Caco-2 (cell line): ENCODE measurements around the gene ADAMTSL2. TPM values are rescaled to one million over a fixed set of nuclear protein-coding genes. Genes with fewer than 3 reads are reported as not detected.

Experiments
- BruUV-seq: library from RNA; stranded (reverse); fragments of 400-500 nt; replicated peaks from 2 replicates; lab custom pipeline; 2021; lab: Mats Ljungman, UMichigan
- CTCF ChIA-PET: fragments of 300-600 bp; sonication (Branson Sonifier 250); formaldehyde crosslinking; loops from one replicate; lab custom pipeline; 2022; ENCODE audit warnings: antibody characterized with exemption; lab: Charles Lee
- POLR2A ChIA-PET: fragments of 300-600 bp; sonication (Branson Sonifier 250); formaldehyde crosslinking; loops from one replicate; lab custom pipeline; 2022; ENCODE audit warnings: antibody characterized with exemption; lab: Charles Lee
- DNase-seq, 2 experiments: peaks; one replicate each; pipeline versions ENCODE4 v3.0.0 to v3.0.0-alpha.2; 2020 to 2022
- H3K27me3 ChIP-seq: replicated peaks from 2 replicates; pipeline ENCODE4 v1.6.0; 2011; ENCODE audit warnings: low read length; ENCODE audit not compliant: control insufficient read depth, insufficient read depth
- H3K36me3 ChIP-seq: 2 replicates; pipeline ENCODE4 v1.5.1; 2011; ENCODE audit warnings: low read length; ENCODE audit not compliant: control insufficient read depth, insufficient read depth
- H3K4me1 ChIP-seq: fragments of 250-450 bp; sonication (Bioruptor Pico); 2 replicates; pipeline ENCODE4 v1.5.1; 2020; ENCODE audit warnings: mild to moderate bottlenecking
- H3K4me3 ChIP-seq: 2 replicates; pipeline ENCODE4 v1.5.1; 2011; ENCODE audit warnings: low read depth, mild to moderate bottlenecking, control low read depth, low read length
- H3K9me3 ChIP-seq: fragments of 250-450 bp; sonication (Bioruptor Pico); 2 replicates; pipeline ENCODE4 v1.5.1; 2020; ENCODE audit warnings: mild to moderate bottlenecking, moderate library complexity
- H3K27ac Mint-ChIP-seq: one replicate; pipeline ENCODE4 v1.8.0; 2022; ENCODE audit warnings: mixed read lengths; ENCODE audit not compliant: unreplicated experiment
- H3K27me3 Mint-ChIP-seq: one replicate; pipeline ENCODE4 v1.8.0; 2022; ENCODE audit warnings: mixed read lengths; ENCODE audit not compliant: insufficient read depth, unreplicated experiment
- H3K36me3 Mint-ChIP-seq: one replicate; pipeline ENCODE4 v1.8.0; 2022; ENCODE audit warnings: mild to moderate bottlenecking, mixed read lengths; ENCODE audit not compliant: insufficient read depth, unreplicated experiment
- H3K4me1 Mint-ChIP-seq: one replicate; pipeline ENCODE4 v1.8.0; 2022; ENCODE audit warnings: low read depth, mixed read lengths; ENCODE audit not compliant: unreplicated experiment
- H3K4me3 Mint-ChIP-seq: one replicate; pipeline ENCODE4 v1.8.0; 2022; ENCODE audit warnings: mild to moderate bottlenecking, moderate library complexity, mixed read lengths; ENCODE audit not compliant: unreplicated experiment
- H3K9me3 Mint-ChIP-seq: one replicate; pipeline ENCODE4 v1.8.0; 2022; ENCODE audit warnings: mixed read lengths; ENCODE audit not compliant: unreplicated experiment
- CTCF ChIP-seq, 2 experiments: fragments of 200-600 bp in 1 of 2; IDR thresholded peaks; 1 replicate in 1 of 2; 2 replicates in 1 of 2; pipeline versions ENCODE4 v1.5.1 to v1.8.0; 2011 to 2022; ENCODE audit warnings: antibody characterized with exemption in 1 of 2, control low read depth in 1 of 2, inconsistent platforms in 1 of 2, low read depth in 1 of 2, low read length in 1 of 2, mild to moderate bottlenecking in 1 of 2, moderate library complexity in 1 of 2; ENCODE audit not compliant: insufficient read depth in 1 of 2, severe bottlenecking in 1 of 2, unreplicated experiment in 1 of 2
- intact Hi-C: fragments of 100-400 bp; cut with micrococcal nuclease; formaldehyde crosslinking; loops from one replicate; pipeline ENCODE4 v1.10.0; 2022; ENCODE audit not compliant: unreplicated experiment
- total RNA-seq: library from RNA; stranded (reverse); gene quantifications from 2 replicates; pipeline ENCODE4 v1.2.3, GENCODE V29; 2022

ADAMTSL2 gene
- total RNA-seq, 1 experiment from 2014 or later = 0.68 TPM

GRCh38 chr9:133605446-133605845 lies 70.9 kb downstream of the ADAMTSL2 start:
- Mint-ChIP-seq H3K4me1 (no peaks in the 10 kb centered on the region), H3K9me3 (no peaks in the 10 kb centered on the region), H3K36me3 (no peaks in the 10 kb centered on the region), H3K27me3 (peaks cover 12% of the 10 kb centered on the region), H3K4me3 (no peak overlapping the region), H3K27ac (no peak overlapping the region)
- Histone ChIP-seq H3K4me1 (no peaks in the 10 kb centered on the region), H3K27me3 (no peaks in the 10 kb centered on the region; the same call in none of the 2 replicates), H3K4me3 (no peak overlapping the region), H3K36me3 (no peaks in the 10 kb centered on the region), H3K9me3 (no peaks in the 10 kb centered on the region)
- no peak for DNase-seq
- BruUV-seq = no TSS peak
- TF ChIP-seq CTCF (IDR thresholded peaks at IDR 0.05; ENCODE audit: insufficient read depth in 1 of 2, low read depth in 1 of 2, low read length in 1 of 2, severe bottlenecking in 1 of 2, unreplicated experiment in 1 of 2) = no peak
- intact Hi-C loops = loop anchor here (2.0 kb wide), 1 partner anchor 121 kb away; no protein-coding TSS in a partner anchor
- ChIA-PET POLR2A (no interaction called here), CTCF (no interaction called here)

GRCh38 chr9:133605856-133606707 lies 71.6 kb downstream of the ADAMTSL2 start:
- Mint-ChIP-seq H3K27ac (no peak overlapping the region), H3K4me3 (no peak overlapping the region), H3K36me3 (no peaks in the 10 kb centered on the region), H3K9me3 (no peaks in the 10 kb centered on the region), H3K27me3 (peaks cover 12% of the 10 kb centered on the region), H3K4me1 (no peaks in the 10 kb centered on the region)
- Histone ChIP-seq H3K27me3 (no peaks in the 10 kb centered on the region; the same call in none of the 2 replicates), H3K9me3 (no peaks in the 10 kb centered on the region), H3K36me3 (no peaks in the 10 kb centered on the region), H3K4me3 (no peak overlapping the region), H3K4me1 (no peaks in the 10 kb centered on the region)
- no peak for TF ChIP-seq CTCF (IDR thresholded peaks at IDR 0.05; ENCODE audit: insufficient read depth in 1 of 2, low read depth in 1 of 2, low read length in 1 of 2, severe bottlenecking in 1 of 2, unreplicated experiment in 1 of 2)
- CTCF ChIA-PET = no interaction called here
- DNase-seq = no peak
- no TSS peak for BruUV-seq
- intact Hi-C loops = loop anchor here (2.0 kb wide), 1 partner anchor 121 kb away; no protein-coding TSS in a partner anchor
- POLR2A ChIA-PET = no interaction called here

- H3K27me3 ChIP-seq = no peaks in the 10 kb centered on the region; the same call in none of the 2 replicates
- no peak for DNase-seq
- no peaks in the 10 kb centered on the region for H3K9me3 ChIP-seq
- H3K9me3 Mint-ChIP-seq = no peaks in the 10 kb centered on the region
- intact Hi-C loops = no loop called here
- H3K27me3 Mint-ChIP-seq = peaks cover 14% of the 10 kb centered on the region
- H3K36me3 Mint-ChIP-seq = no peaks in the 10 kb centered on the region
- H3K27ac Mint-ChIP-seq = no peak overlapping the region
- no peak for TF ChIP-seq CTCF (IDR thresholded peaks at IDR 0.05; ENCODE audit: insufficient read depth in 1 of 2, low read depth in 1 of 2, low read length in 1 of 2, severe bottlenecking in 1 of 2, unreplicated experiment in 1 of 2)
- POLR2A ChIA-PET = no interaction called here
- no peak overlapping the region for H3K4me3 Mint-ChIP-seq
- no peaks in the 10 kb centered on the region for H3K4me1 ChIP-seq
- CTCF ChIA-PET = no interaction called here
- no peak overlapping the region for H3K4me3 ChIP-seq
- H3K4me1 Mint-ChIP-seq = no peaks in the 10 kb centered on the region
- H3K36me3 ChIP-seq = no peaks in the 10 kb centered on the region
- no TSS peak for BruUV-seq
Observed at GRCh38 chr9:133606708-133607025, 72.2 kb downstream of the ADAMTSL2 start.
